ENCODE data around the gene RYR3.

Gene RYR3

GRCh38 chr15:33894193-33894592 lies 583.4 kb downstream of the RYR3 start:
- DNase-seq (ENCODE audit: low read depth): no peak

GRCh38 chr15:33902043-33902442 lies 591.3 kb downstream of the RYR3 start:
- no peak for DNase-seq (ENCODE audit: low read depth)

GRCh38 chr15:33903661-33904060 lies 592.9 kb downstream of the RYR3 start:
- no peak for DNase-seq (ENCODE audit: low read depth)

- DNase-seq (ENCODE audit: low read depth): no peak
Observed at GRCh38 chr15:33907326-33907725, 596.6 kb downstream of the RYR3 start.

- DNase-seq (ENCODE audit: low read depth): no peak
Observed at GRCh38 chr15:33908406-33908805, 597.6 kb downstream of the RYR3 start.

GRCh38 chr15:33910741-33911140 lies 600.0 kb downstream of the RYR3 start:
- peak; percentile 36 for DNase-seq (ENCODE audit: low read depth)

- no peak for DNase-seq (ENCODE audit: low read depth)
Observed at GRCh38 chr15:33912326-33912725, 601.6 kb downstream of the RYR3 start.

- DNase-seq (ENCODE audit: low read depth): no peak
Observed at GRCh38 chr15:33913459-33913858, 602.7 kb downstream of the RYR3 start.
